LNCAP (cell line): ENCODE measurements around the gene CDA.

Experiments used
- TF ChIP-seq, protein P1 (sequence below): fragments of 450-650 bp; IDR thresholded peaks from 2 replicates; pipeline ENCODE4 v1.5.1; 2017; ENCODE audit warnings: mild to moderate bottlenecking

The CDA gene

DNA sequence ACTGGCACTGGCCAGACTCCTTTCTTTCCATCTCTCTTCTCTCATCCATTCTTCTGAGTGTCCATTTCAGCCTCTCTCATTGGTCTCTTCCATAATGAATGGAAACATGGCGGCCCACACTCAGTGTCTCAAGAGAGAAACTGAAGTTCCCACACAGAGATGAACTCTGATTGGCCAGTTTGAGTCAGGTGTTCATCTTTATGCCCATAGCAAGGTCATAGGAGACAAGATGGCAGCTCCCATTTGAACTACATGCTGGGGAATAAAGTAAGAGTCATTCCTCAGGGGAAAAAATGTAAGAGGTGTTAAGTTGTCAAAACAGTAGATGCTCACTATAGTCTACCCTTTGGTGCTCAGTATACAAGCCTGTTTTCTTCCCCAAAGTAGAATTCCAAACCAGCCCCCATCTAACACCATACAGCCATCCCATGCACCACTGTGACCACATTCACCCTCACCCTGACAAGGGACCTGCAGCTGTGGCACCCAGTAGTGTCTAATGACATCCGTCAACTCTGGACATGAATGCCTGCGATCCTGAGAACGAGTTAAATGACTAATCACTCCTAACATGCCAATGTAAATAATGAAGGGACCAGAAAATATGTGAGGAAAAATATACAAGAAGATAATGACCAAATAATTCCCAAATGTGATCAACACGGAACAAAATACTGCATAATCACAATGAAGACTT is 12.4 kb downstream of the CDA start:
- TF ChIP-seq, protein P1, sequence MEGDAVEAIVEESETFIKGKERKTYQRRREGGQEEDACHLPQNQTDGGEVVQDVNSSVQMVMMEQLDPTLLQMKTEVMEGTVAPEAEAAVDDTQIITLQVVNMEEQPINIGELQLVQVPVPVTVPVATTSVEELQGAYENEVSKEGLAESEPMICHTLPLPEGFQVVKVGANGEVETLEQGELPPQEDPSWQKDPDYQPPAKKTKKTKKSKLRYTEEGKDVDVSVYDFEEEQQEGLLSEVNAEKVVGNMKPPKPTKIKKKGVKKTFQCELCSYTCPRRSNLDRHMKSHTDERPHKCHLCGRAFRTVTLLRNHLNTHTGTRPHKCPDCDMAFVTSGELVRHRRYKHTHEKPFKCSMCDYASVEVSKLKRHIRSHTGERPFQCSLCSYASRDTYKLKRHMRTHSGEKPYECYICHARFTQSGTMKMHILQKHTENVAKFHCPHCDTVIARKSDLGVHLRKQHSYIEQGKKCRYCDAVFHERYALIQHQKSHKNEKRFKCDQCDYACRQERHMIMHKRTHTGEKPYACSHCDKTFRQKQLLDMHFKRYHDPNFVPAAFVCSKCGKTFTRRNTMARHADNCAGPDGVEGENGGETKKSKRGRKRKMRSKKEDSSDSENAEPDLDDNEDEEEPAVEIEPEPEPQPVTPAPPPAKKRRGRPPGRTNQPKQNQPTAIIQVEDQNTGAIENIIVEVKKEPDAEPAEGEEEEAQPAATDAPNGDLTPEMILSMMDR, result no peak

DNA sequence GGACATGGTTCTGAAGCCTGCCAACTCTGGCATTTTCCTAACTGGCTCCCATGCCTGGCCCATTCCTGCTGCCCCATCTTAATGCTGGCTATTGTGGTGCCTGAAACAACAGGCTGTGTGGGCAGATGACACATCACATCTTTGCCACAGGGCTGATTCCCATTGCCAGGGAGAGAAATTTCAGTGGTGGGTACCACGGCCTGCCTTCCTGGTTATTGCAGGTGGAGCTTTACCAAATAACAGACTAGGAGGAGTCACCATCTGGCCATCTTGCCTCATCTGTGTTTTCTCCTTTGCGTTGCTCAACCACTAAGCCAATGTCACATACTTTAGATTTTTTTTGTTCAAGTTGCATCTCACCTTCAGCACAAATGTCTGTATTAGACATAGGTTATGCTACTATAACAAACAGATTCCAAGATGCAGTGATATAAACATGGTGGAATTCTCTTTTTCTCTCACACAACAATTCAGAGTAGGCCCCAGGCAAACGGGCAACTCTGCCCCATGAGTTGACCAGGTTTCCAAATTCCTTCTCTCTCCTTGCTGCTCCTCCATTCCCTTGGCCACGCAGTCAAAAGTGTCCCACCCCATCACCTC is 14.1 kb downstream of the CDA start:
- TF ChIP-seq, protein P1, result no peak

DNA sequence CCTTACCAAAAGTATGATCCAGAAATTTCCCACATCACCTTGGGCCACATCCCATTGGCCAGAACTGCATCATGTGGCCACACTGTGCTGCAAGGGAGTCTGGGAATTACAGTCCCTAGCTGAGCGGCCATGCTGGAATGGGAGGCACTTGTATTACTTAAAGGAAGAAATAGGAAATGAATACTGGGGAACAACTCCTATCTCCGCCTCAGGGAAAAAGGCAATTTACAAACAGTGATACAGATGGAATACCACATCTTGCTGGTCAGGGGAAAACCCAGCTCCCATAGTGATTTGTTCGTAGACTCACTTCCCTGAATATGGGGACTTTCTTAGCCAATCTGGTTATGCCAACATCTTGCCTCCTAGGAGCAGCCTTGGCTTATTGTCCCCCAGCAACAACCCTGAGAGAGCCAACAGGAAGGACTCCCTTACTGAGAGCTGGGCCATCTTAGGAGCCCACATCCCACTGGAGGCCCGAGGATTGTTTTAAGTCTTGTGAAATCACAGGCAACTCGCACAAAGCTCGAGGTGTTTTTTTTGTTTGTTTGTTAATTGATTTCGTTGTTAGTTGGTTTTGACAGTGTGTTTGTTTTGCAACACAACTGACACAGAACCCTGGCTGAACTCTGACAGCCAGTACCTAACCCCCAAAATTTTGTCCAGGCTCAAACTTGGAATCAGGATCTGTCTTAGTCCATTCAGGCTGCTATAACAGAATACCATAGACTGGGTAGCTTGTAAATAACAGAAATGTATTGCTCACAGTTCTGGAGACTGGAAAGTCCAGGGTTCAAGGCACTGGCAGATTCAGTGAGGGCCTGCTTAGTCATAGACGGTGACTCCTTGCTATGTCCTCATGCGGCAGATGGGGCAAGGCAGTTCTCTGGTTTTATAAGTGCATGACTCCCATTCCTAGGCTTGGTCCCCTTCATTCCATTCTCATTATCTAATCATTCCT is 14.9 kb downstream of the CDA start:
- TF ChIP-seq, protein P1, result no peak

DNA sequence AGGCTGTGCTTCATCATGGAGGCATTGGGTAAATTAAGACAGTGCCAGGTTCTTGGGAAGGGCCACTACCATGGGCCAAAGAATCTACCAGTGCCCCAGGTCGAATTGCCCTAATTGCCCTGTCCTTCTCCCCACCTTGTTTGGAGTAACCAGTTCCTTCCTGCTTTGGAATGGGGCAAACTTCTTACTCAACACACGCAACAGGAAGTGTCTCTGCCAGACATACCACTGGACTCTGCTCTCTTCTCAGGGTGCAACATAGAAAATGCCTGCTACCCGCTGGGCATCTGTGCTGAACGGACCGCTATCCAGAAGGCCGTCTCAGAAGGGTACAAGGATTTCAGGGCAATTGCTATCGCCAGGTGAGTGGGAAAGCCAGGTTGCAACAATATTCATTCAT is 15.8 kb downstream of the CDA start:
- TF ChIP-seq, protein P1, result no peak

DNA sequence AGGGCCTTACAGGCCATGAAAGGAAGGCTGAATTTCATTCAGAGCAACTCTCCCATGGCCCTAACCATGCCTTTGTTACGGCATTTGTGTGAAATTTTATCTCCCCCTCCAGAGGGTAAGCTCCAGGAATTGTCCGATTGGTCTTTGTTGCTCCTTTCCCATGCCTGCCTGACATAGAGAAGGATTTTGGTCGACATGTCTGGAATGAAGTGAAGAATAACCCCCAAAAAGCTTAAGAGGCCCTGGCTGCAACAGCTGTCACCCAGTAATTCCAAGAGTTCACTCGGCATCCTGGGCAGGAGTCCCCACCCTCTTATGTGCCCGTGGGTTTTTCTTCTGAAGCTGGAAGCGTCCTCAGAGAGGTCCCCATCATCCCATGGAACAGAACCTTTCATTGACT is 20.6 kb downstream of the CDA start:
- TF ChIP-seq, protein P1, result no peak

DNA sequence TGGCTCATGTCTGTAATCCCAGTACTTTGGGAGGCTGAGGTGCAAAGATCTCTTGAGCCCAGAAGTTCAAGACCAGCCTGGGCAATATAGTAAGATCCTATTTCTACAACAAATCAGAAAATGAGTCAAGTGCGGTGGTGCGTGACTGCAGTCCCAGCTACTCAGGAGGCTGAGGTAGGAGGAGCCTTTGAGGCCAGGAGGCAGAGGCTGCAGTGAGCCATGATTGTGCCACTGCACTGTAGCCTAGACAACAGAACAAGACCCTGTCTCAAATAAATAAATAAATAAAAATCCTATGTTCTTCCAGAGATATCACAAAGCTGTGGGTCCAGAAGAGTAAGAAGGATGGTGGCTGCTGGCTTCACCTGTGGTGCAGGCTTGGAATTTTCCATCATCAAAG is 22.1 kb downstream of the CDA start:
- TF ChIP-seq, protein P1, result no peak

DNA sequence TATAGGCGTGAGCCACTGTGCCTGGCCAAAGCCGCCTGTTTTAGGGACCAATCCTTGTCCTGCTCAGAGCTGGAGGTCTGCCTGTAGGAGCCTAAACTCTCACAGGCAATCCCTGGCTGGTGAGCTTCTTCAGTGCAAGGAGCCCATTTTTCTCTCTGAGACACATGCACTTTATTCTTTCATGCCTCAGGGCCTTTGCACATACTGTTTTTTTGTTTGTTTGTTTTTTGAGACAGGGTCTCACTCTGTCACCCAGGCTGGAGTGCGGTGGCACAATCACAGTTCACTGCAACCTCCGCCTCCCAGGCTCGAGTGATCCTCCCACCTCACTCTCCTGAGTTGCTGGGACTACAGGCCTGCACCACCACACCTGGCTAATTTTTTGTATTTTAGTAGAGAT is 22.8 kb downstream of the CDA start:
- TF ChIP-seq, protein P1, result no peak
